PC-3 (cell line): ENCODE measurements around the gene ZNF423.

Experiments used
- EZH2 ChIP-seq: fragments of 300-600 bp; sonication (generic); IDR thresholded peaks from one replicate; pipeline ENCODE4 v1.6.1; 2017; ENCODE audit warnings: antibody characterized with exemption, mild to moderate bottlenecking, low read length; ENCODE audit not compliant: unreplicated experiment
- TF ChIP-seq, protein P1 (sequence below): fragments of 300-600 bp; sonication (generic); conservative IDR thresholded peaks from 2 replicates; pipeline ENCODE4 v1.5.1; 2017; ENCODE audit warnings: antibody characterized with exemption, low read depth, mild to moderate bottlenecking, low read length

DNA sequence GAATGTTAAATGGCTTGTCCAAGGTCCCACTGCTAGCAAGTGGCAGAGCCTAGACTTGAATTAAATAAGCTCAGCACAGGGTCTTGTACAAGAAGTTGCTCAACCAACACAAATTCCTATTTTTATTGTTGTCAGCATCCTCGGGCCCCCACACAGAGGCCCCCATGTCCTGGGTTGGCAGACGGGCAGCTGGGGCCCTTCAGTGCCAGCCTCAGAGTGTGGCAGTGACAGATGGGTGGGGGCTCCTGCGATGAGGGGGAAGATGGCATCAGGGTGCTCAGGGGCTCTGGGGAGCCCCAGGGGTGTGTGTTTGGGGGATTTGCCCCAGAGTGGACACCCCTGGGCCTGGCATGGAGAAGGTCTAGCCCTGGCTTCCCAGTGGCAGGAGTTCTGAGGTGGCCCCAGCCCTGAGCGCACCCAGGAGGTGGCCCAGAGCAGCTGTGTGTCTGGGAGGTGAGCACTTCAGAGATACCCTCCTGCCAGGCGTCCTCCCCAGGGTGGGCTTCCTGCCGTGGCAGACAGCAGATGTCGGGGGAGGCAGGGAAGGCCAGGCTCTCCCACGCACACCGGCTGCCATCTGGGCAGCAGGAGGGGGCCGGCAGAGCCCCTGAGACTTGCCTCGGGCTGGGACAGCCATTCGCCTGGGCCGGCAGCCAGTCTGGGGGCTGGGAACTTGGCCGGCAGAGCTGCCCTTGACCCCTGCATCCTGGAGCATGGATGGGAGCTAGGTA lies 331.5 kb downstream of the ZNF423 start:
- TF ChIP-seq EZH2 = no peak
- TF ChIP-seq, protein P1, sequence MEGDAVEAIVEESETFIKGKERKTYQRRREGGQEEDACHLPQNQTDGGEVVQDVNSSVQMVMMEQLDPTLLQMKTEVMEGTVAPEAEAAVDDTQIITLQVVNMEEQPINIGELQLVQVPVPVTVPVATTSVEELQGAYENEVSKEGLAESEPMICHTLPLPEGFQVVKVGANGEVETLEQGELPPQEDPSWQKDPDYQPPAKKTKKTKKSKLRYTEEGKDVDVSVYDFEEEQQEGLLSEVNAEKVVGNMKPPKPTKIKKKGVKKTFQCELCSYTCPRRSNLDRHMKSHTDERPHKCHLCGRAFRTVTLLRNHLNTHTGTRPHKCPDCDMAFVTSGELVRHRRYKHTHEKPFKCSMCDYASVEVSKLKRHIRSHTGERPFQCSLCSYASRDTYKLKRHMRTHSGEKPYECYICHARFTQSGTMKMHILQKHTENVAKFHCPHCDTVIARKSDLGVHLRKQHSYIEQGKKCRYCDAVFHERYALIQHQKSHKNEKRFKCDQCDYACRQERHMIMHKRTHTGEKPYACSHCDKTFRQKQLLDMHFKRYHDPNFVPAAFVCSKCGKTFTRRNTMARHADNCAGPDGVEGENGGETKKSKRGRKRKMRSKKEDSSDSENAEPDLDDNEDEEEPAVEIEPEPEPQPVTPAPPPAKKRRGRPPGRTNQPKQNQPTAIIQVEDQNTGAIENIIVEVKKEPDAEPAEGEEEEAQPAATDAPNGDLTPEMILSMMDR = no peak
